ENCODE data around the gene ZNF438. TPM values are rescaled to one million over a fixed set of nuclear protein-coding genes. Genes with fewer than 3 reads are reported as not detected.

Gene ZNF438
- total RNA-seq, 2 donors from 2014 or later, result 2.7 to 4.3 TPM

DNA sequence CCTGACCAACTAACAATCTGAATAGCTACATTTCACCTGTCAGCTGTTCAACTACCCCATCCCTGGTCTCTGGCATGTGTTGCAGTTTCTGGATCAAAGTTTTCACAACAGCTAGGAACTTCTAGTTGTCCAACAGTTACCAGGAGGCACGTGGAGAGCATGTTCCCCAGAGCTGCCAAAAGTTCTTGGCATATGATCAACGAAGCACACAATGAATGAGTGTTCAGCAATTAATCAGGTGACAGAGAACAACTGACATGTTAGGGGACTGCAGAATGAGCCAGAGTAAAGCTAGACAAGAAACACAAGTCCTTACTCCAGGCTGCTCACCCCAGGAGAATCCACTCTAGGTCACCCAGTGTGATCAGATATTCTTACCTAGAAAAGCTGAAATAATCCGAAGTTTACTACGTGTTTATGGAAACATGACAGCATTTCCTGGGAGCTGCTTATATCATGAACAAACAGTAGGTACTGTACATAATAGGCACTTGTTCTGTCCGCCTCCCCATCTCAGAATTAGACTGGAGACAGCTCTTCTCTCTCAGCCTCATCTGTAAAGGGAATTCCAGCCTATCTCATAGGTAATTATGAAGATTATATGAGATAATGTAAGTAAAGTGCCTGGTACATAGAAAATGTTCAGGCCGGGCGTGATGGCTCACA, 50.6 kb downstream of the ZNF438 start:
- H3K9me3 ChIP-seq, result no peaks in the 10 kb centered on the region
- H3K4me3 ChIP-seq, result no peak overlapping the region
- intact Hi-C loops (cut with DNase I), result no loop called here
- H3K27ac ChIP-seq, result no peak overlapping the region
- TF ChIP-seq, protein P1, sequence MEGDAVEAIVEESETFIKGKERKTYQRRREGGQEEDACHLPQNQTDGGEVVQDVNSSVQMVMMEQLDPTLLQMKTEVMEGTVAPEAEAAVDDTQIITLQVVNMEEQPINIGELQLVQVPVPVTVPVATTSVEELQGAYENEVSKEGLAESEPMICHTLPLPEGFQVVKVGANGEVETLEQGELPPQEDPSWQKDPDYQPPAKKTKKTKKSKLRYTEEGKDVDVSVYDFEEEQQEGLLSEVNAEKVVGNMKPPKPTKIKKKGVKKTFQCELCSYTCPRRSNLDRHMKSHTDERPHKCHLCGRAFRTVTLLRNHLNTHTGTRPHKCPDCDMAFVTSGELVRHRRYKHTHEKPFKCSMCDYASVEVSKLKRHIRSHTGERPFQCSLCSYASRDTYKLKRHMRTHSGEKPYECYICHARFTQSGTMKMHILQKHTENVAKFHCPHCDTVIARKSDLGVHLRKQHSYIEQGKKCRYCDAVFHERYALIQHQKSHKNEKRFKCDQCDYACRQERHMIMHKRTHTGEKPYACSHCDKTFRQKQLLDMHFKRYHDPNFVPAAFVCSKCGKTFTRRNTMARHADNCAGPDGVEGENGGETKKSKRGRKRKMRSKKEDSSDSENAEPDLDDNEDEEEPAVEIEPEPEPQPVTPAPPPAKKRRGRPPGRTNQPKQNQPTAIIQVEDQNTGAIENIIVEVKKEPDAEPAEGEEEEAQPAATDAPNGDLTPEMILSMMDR (IDR thresholded peaks at IDR 0.05), result no peak
- DNase-seq, result peak; percentile 25
- H3K9ac ChIP-seq (ENCODE audit: low read depth in 2 of 2, low read length in 2 of 2), result no peak overlapping the region
- no peaks in the 10 kb centered on the region for H3K27me3 ChIP-seq
- no peaks in the 10 kb centered on the region for H3K4me1 ChIP-seq
- no peaks in the 10 kb centered on the region for H3K36me3 ChIP-seq

DNA sequence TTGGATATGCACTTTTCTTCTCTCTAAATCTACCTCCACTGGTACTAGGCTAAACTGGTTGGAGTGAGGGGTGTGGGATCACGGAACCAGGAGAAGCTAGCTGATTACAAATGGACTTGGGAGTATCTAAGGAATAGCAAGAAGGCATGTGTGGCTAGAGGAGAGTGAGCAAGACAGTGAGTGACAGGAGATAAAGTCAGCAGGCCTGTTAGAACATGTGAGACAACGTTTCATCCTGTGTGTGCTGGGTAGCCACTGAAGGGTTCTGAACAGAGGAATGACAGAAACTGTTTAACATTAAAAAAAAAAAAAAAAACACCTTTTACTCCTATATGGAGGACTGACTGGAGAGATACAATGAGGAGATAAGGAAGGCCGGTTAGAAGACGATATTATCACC, 51.7 kb downstream of the ZNF438 start:
- Histone ChIP-seq H3K27ac (no peak overlapping the region), H3K36me3 (no peaks in the 10 kb centered on the region), H3K27me3 (no peaks in the 10 kb centered on the region), H3K4me3 (no peak overlapping the region), H3K4me1 (no peaks in the 10 kb centered on the region), H3K9me3 (no peaks in the 10 kb centered on the region), H3K9ac (ENCODE audit: low read depth in 2 of 2, low read length in 2 of 2) (no peak overlapping the region)
- TF ChIP-seq, protein P1 (IDR thresholded peaks at IDR 0.05), result no peak
- intact Hi-C loops (cut with DNase I), result no loop called here
- DNase-seq, result no peak

DNA sequence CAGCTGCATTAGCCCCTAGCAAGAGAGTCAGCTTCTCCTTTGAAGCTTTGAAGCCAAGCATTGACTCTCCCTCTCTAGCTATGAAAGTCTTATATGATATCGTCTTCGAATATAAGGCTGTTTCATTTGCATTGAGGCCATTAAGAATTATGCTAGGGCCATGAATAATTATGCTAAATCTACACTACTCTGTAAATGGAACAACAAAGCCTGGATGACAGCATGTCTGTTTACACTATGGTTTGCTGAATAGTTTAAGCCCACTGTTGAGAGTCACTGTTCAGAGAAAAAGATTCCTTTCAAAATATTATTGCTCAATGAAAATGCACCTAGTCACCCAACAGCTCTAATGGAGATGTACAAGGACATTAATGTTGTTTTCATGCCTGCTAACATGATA, 52.8 kb downstream of the ZNF438 start:
- Histone ChIP-seq H3K27ac (no peak overlapping the region), H3K9ac (ENCODE audit: low read depth in 2 of 2, low read length in 2 of 2) (no peak overlapping the region), H3K27me3 (no peaks in the 10 kb centered on the region), H3K4me1 (no peaks in the 10 kb centered on the region), H3K9me3 (no peaks in the 10 kb centered on the region), H3K4me3 (no peak overlapping the region), H3K36me3 (no peaks in the 10 kb centered on the region)
- TF ChIP-seq, protein P1 (IDR thresholded peaks at IDR 0.05), result no peak
- no peak for DNase-seq
- intact Hi-C loops (cut with DNase I), result no loop called here

DNA sequence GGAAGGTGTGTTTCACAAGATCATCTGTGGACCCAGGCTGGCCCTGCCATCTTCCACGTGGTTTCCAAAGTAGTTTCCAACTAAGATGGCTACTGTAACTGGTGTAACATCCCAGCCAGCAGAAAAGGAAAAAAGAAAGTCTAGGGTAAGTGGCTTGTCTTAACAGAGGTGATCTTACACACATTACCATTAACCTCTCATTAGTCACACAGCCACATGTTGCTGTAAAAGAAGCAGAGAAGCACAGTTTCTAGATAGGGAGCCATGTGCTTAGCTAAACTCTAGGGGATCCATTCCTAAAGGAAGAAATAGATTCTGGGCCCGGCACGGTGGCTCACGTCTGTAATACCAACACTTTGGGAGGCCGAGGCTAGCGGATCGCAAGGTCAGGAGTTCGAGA, 54.3 kb downstream of the ZNF438 start:
- Histone ChIP-seq H3K9ac (ENCODE audit: low read depth in 2 of 2, low read length in 2 of 2) (no peak overlapping the region), H3K27me3 (no peaks in the 10 kb centered on the region), H3K4me1 (no peaks in the 10 kb centered on the region), H3K36me3 (no peaks in the 10 kb centered on the region), H3K4me3 (no peak overlapping the region), H3K9me3 (no peaks in the 10 kb centered on the region), H3K27ac (no peak overlapping the region)
- TF ChIP-seq, protein P1 (IDR thresholded peaks at IDR 0.05), result no peak
- no peak for DNase-seq
- intact Hi-C loops (cut with DNase I), result no loop called here

DNA sequence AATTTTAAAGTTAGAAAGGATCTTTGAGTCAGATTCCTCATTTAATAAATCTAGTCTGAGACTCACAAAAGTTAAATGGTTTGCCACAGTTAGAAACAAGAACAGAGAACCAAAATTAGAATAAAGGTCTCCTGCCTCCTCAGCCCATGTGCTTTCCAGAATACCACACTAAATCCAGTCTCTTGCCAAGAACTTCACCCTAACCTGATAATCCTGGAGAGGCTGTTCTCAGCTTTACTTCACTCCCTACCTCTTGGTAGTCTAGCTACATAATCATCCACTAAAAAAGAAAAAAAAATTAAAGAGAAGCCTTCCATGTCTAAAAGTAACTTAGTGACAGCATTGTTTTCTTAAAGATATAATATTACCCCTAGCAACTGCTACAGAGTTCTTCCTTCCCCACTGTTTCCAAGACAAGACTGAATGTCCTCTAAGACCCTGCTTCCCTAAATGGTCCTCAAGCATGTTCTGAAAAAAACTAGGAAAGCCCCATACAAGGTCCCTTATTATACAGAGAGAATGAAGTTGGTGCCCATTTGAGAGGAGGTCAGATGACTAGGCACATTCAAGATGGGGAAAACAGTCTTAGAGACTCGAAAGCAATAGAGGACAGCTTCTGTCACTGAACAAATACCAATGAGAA, 56.8 kb downstream of the ZNF438 start:
- H3K27ac ChIP-seq, result no peak overlapping the region
- H3K36me3 ChIP-seq, result no peaks in the 10 kb centered on the region
- H3K4me3 ChIP-seq, result no peak overlapping the region
- no peak for DNase-seq
- intact Hi-C loops (cut with DNase I), result no loop called here
- H3K9ac ChIP-seq (ENCODE audit: low read depth in 2 of 2, low read length in 2 of 2), result no peak overlapping the region
- no peaks in the 10 kb centered on the region for H3K9me3 ChIP-seq
- H3K27me3 ChIP-seq, result no peaks in the 10 kb centered on the region
- TF ChIP-seq, protein P1 (IDR thresholded peaks at IDR 0.05), result no peak
- no peaks in the 10 kb centered on the region for H3K4me1 ChIP-seq
